DOHH2 (cell line): ENCODE measurements around the gene HSH2D.

Source experiments
- H3F3A ChIP-seq: fragments of 200-600 bp; sonication (generic), shearing (Covaris generic); 2 replicates; pipeline ENCODE4 v1.6.0; 2016; ENCODE audit warnings: antibody characterized with exemption, mild to moderate bottlenecking; ENCODE audit not compliant: control insufficient read depth, insufficient read depth
- H3K27ac ChIP-seq: fragments of 200-600 bp; sonication (generic); 2 replicates; pipeline ENCODE4 v1.5.1; 2014; ENCODE audit warnings: low read depth, mild to moderate bottlenecking, low read length, moderate library complexity
- H3K27me3 ChIP-seq: fragments of 200-600 bp; sonication (generic); 2 replicates; pipeline ENCODE4 v1.6.1; 2014; ENCODE audit warnings: mild to moderate bottlenecking, low read length, mixed read lengths; ENCODE audit not compliant: control insufficient read depth
- H3K36me3 ChIP-seq: fragments of 200-600 bp; sonication (generic); 2 replicates; pipeline ENCODE4 v1.6.1; 2014; ENCODE audit warnings: mild to moderate bottlenecking, low read length, moderate library complexity, mixed read lengths; ENCODE audit not compliant: control insufficient read depth
- H3K4me1 ChIP-seq: fragments of 200-600 bp; sonication (generic); 2 replicates; pipeline ENCODE4 v1.6.1; 2014; ENCODE audit warnings: mild to moderate bottlenecking, low read length, mixed read lengths; ENCODE audit not compliant: control insufficient read depth
- H3K4me2 ChIP-seq: fragments of 200-600 bp; sonication (generic); 2 replicates; pipeline ENCODE4 v1.6.0; 2014; ENCODE audit warnings: mild to moderate bottlenecking, low read length, moderate library complexity
- H3K4me3 ChIP-seq: fragments of 200-600 bp; sonication (generic); 2 replicates; pipeline ENCODE4 v1.5.1; 2014; ENCODE audit warnings: mild to moderate bottlenecking, low read length, mixed read lengths
- H3K79me2 ChIP-seq: fragments of 200-600 bp; sonication (generic); 2 replicates; pipeline ENCODE4 v1.6.1; 2014; ENCODE audit warnings: mild to moderate bottlenecking, low read length, mixed read lengths; ENCODE audit not compliant: control insufficient read depth
- H3K9me2 ChIP-seq: fragments of 200-600 bp; sonication (generic); replicated peaks from 2 replicates; pipeline ENCODE4 v1.6.1; 2014; ENCODE audit warnings: mild to moderate bottlenecking, low read length, mixed read lengths; ENCODE audit not compliant: control insufficient read depth
- H3K9me3 ChIP-seq: fragments of 200-600 bp; sonication (generic); 2 replicates; pipeline ENCODE4 v1.6.1; 2014; ENCODE audit warnings: antibody characterized with exemption, low read length, mixed read lengths; ENCODE audit not compliant: control insufficient read depth, insufficient read depth
- H4K20me1 ChIP-seq: fragments of 200-600 bp; sonication (generic); 2 replicates; pipeline ENCODE4 v1.6.0; 2014; ENCODE audit warnings: low read depth, mild to moderate bottlenecking, antibody characterized with exemption, low read length, moderate library complexity; ENCODE audit not compliant: control insufficient read depth, insufficient read depth
- EZH2phosphoT487 ChIP-seq: fragments of 200-600 bp; sonication (generic); IDR thresholded peaks from 2 replicates; pipeline ENCODE4 v1.6.1; 2017; ENCODE audit warnings: borderline replicate concordance, mild to moderate bottlenecking, antibody characterized with exemption, low read length, moderate library complexity, mixed read lengths
- TF ChIP-seq, protein P1 (sequence below): fragments of 200-600 bp; sonication (generic); IDR thresholded peaks from one replicate; pipeline ENCODE4 v1.5.1; 2014; ENCODE audit warnings: antibody characterized with exemption, mild to moderate bottlenecking, low read depth, low read length; ENCODE audit not compliant: poor library complexity, severe bottlenecking

HSH2D gene

DNA sequence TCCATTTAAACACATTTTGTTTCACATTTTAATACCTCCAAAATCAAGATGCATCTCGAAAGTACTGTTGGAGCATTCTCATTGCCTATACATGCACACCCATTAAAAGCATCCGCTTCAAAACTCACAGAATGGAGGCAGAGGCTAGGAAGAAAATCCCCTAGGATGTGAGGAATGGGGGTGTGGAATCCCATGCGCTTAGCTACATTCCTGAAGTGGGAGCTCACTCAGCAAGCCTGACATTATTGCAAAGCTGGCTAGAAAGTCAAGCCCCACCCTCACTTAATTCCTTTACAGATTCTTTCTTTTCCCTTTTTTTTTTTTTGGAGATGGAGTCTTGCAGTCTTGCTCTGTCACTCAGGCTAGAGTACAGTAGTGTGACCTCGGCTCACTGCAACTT is 37.1 kb downstream of the HSH2D start:
- peaks cover 4% of the 10 kb centered on the region; the same call in 1 of the 2 replicates for H3F3A ChIP-seq
- no peak overlapping the region for H3K4me2 ChIP-seq
- no peak overlapping the region for H3K27ac ChIP-seq
- no peak overlapping the region for H3K4me3 ChIP-seq
- no peaks in the 10 kb centered on the region for H3K9me2 ChIP-seq
- H3K79me2 ChIP-seq = peaks cover 4% of the 10 kb centered on the region
- H3K27me3 ChIP-seq = no peaks in the 10 kb centered on the region
- peaks cover 30% of the 10 kb centered on the region for H3K4me1 ChIP-seq
- peaks cover 3% of the 10 kb centered on the region for H3K36me3 ChIP-seq
- H4K20me1 ChIP-seq = no peaks in the 10 kb centered on the region
- H3K9me3 ChIP-seq = no peaks in the 10 kb centered on the region
- TF ChIP-seq EZH2phosphoT487 = no peak
- TF ChIP-seq, protein P1, sequence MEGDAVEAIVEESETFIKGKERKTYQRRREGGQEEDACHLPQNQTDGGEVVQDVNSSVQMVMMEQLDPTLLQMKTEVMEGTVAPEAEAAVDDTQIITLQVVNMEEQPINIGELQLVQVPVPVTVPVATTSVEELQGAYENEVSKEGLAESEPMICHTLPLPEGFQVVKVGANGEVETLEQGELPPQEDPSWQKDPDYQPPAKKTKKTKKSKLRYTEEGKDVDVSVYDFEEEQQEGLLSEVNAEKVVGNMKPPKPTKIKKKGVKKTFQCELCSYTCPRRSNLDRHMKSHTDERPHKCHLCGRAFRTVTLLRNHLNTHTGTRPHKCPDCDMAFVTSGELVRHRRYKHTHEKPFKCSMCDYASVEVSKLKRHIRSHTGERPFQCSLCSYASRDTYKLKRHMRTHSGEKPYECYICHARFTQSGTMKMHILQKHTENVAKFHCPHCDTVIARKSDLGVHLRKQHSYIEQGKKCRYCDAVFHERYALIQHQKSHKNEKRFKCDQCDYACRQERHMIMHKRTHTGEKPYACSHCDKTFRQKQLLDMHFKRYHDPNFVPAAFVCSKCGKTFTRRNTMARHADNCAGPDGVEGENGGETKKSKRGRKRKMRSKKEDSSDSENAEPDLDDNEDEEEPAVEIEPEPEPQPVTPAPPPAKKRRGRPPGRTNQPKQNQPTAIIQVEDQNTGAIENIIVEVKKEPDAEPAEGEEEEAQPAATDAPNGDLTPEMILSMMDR = no peak

DNA sequence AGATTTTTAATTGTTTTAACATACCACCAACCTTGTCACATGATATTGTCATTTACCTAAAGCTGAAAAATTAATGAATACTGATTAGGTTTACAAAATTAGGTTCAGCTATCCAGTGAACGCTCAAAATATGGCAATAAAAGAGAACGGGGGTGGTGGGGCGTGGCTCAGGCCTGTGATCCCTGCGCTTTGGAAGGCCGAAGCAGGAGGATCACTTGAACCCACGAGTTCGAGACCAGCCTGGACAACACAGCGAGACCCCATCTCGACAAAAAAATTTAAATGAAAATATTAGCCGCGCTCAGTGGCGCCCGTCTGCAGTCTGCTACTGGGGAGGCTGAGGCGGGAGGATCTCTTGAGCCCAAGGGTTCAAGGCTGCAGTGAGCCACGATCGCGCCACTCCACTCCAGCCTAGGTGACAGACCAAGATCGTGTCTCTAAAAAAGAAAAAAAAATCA is 41.2 kb downstream of the HSH2D start:
- H3K27ac ChIP-seq = no peak overlapping the region
- H3K4me2 ChIP-seq = peak overlapping the region; percentile 63
- H3K4me3 ChIP-seq = peak overlapping the region; percentile 96
- no peaks in the 10 kb centered on the region for H4K20me1 ChIP-seq
- peaks cover 34% of the 10 kb centered on the region for H3K4me1 ChIP-seq
- H3K9me3 ChIP-seq = no peaks in the 10 kb centered on the region
- no peaks in the 10 kb centered on the region for H3K9me2 ChIP-seq
- no peaks in the 10 kb centered on the region for H3K27me3 ChIP-seq
- H3K36me3 ChIP-seq = peaks cover 29% of the 10 kb centered on the region
- TF ChIP-seq, protein P1 = no peak
- TF ChIP-seq EZH2phosphoT487 = no peak
- H3K79me2 ChIP-seq = peaks cover 29% of the 10 kb centered on the region
- 0 out of 2 replicates have a peak, but pooled peaks cover 4% of the 10 kb centered on the region for H3F3A ChIP-seq

DNA sequence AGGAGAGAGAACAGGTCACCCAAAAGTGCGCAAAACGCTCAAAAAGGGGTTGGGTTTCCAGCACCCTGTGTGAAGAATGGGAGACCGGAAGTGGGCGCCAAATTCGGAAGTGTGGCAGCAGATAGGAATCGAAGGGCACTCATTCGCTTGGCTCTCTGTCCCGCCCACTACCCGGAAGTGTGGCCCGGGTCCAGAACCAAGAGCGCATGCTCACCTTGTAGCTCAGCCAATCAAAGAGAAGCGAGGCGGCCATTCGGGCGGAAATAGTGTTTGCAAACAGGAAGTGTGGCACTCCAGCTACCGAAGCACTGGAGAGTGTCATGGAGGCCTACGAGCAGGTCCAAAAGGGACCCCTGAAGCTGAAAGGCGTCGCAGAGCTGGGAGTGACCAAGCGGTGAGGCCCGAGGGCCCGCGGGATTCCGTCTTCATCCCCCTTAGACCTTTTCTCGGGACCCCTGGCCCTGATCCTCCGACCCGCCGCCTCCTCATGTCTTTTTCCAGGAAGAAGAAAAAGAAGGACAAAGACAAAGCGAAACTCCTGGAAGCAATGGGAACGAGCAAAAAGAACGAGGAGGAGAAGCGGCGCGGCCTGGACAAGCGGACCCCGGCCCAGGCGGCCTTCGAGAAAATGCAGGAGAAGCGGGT is 41.8 kb downstream of the HSH2D start, which contains the start of gene FAM32A:
Gene FAM32A (plus strand): TSS at position 288 of the 645 bp plus-strand sequence. CDS start 33 bp downstream, at position 321.
- no peak for TF ChIP-seq EZH2phosphoT487
- TF ChIP-seq, protein P1 = no peak
- Histone ChIP-seq H3F3A (0 out of 2 replicates have a peak, but pooled peaks cover 4% of the 10 kb centered on the region), H3K27ac (peak within 1 kb of the TSS; percentile 54), H3K9me3 (no peaks in the 10 kb centered on the region), H3K27me3 (no peaks in the 10 kb centered on the region), H3K4me3 (peak within 1 kb of the TSS; percentile 96), H4K20me1 (no peaks in the 10 kb centered on the region), H3K79me2 (peaks cover 29% of the 10 kb centered on the region), H3K36me3 (peaks cover 35% of the 10 kb centered on the region), H3K9me2 (no peaks in the 10 kb centered on the region), H3K4me1 (peaks cover 34% of the 10 kb centered on the region), H3K4me2 (peak within 1 kb of the TSS; percentile 83)
